Measurements from ENCODE around the gene TBC1D22A. TPM values are rescaled to one million over a fixed set of nuclear protein-coding genes. Genes with fewer than 3 reads are reported as not detected.

TBC1D22A gene
- total RNA-seq, 1 experiment from 2014 or later: 26.0 TPM

GRCh38 chr22:47112994-47113852 lies 350.8 kb downstream of the TBC1D22A start:
- Mint-ChIP-seq H3K9me3 (ENCODE audit: unreplicated experiment) (peaks cover 8% of the 10 kb centered on the region), H3K4me3 (ENCODE audit: unreplicated experiment) (no peak overlapping the region), H3K36me3 (ENCODE audit: insufficient read depth, unreplicated experiment) (peaks cover 7% of the 10 kb centered on the region), H3K4me1 (ENCODE audit: insufficient read depth, unreplicated experiment) (peaks cover 6% of the 10 kb centered on the region), H3K27ac (ENCODE audit: low read depth, unreplicated experiment) (no peak overlapping the region), H3K27me3 (ENCODE audit: insufficient read depth, unreplicated experiment) (no peaks in the 10 kb centered on the region)
- intact Hi-C loops (cut with micrococcal nuclease): no loop called here
- DNase-seq (ENCODE audit: unreplicated experiment): no peak
- CTCF ChIA-PET: no interaction called here
- TF ChIP-seq CTCF (IDR thresholded peaks at IDR 0.05; ENCODE audit: unreplicated experiment): no peak
- POLR2A ChIA-PET: no interaction called here
- BruUV-seq (replicated peaks): no TSS peak

GRCh38 chr22:47113853-47114415 lies 351.5 kb downstream of the TBC1D22A start:
- Mint-ChIP-seq H3K36me3 (ENCODE audit: insufficient read depth, unreplicated experiment) (peaks cover 7% of the 10 kb centered on the region), H3K27ac (ENCODE audit: low read depth, unreplicated experiment) (no peak overlapping the region), H3K4me3 (ENCODE audit: unreplicated experiment) (no peak overlapping the region), H3K9me3 (ENCODE audit: unreplicated experiment) (peaks cover 8% of the 10 kb centered on the region), H3K27me3 (ENCODE audit: insufficient read depth, unreplicated experiment) (no peaks in the 10 kb centered on the region), H3K4me1 (ENCODE audit: insufficient read depth, unreplicated experiment) (peaks cover 6% of the 10 kb centered on the region)
- POLR2A ChIA-PET: no interaction called here
- intact Hi-C loops (cut with micrococcal nuclease): no loop called here
- no peak for TF ChIP-seq CTCF (IDR thresholded peaks at IDR 0.05; ENCODE audit: unreplicated experiment)
- DNase-seq (ENCODE audit: unreplicated experiment): no peak
- CTCF ChIA-PET: interaction anchor here (0.5 kb wide), 1 partner anchor 55 kb away, joined by 4 read pairs; no protein-coding TSS in a partner anchor
- BruUV-seq (replicated peaks): no TSS peak

DNA sequence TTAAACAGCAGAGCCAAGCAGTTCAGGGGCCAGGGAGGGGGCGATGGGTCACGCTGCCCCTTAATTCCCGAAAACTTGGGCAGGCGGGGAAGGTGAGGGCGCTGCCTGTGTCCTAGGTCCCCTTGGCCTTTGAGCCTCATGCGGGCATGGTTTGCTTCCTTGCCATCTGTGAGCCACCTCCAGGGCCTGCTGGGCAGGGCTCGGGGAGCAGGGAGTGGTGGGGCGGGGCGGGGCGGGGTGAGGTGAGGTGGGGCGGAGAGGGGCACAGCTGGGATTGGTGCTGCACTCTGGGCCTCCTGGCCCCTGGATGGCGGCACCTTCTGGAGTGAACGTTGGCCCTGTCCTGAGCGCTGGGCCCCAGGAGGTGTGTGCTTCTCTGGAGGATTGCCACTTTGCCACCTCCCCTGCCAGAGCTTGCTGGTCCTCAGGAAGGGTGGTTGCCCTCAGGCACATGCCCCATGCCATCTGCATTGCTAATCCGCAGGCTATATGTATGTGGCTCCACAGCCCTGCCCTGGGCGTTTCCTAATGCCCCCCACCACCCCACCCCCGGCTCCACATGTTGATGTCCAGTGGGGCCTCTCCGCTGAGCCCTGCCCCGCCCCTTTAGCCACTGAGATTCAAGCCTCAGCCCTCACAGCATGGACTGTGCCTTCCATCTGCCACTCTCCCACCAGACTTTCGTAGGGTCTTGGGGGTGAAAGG lies 352.5 kb downstream of the TBC1D22A start:
- POLR2A ChIA-PET: no interaction called here
- no peak for TF ChIP-seq CTCF (IDR thresholded peaks at IDR 0.05; ENCODE audit: unreplicated experiment)
- no TSS peak for BruUV-seq (replicated peaks)
- H3K27ac Mint-ChIP-seq (ENCODE audit: low read depth, unreplicated experiment): no peak overlapping the region
- CTCF ChIA-PET: no interaction called here
- peaks cover 6% of the 10 kb centered on the region for H3K4me1 Mint-ChIP-seq (ENCODE audit: insufficient read depth, unreplicated experiment)
- DNase-seq (ENCODE audit: unreplicated experiment): no peak
- H3K4me3 Mint-ChIP-seq (ENCODE audit: unreplicated experiment): no peak overlapping the region
- no peaks in the 10 kb centered on the region for H3K27me3 Mint-ChIP-seq (ENCODE audit: insufficient read depth, unreplicated experiment)
- peaks cover 7% of the 10 kb centered on the region for H3K36me3 Mint-ChIP-seq (ENCODE audit: insufficient read depth, unreplicated experiment)
- intact Hi-C loops (cut with micrococcal nuclease): no loop called here
- no peaks in the 10 kb centered on the region for H3K9me3 Mint-ChIP-seq (ENCODE audit: unreplicated experiment)

GRCh38 chr22:47115518-47115890 lies 353.1 kb downstream of the TBC1D22A start:
- CTCF ChIA-PET: interaction anchor here (1.0 kb wide), 1 partner anchor 185 kb away, joined by 4 read pairs; no protein-coding TSS in a partner anchor
- BruUV-seq (replicated peaks): no TSS peak
- intact Hi-C loops (cut with micrococcal nuclease): no loop called here
- Mint-ChIP-seq H3K4me1 (ENCODE audit: insufficient read depth, unreplicated experiment) (peaks cover 6% of the 10 kb centered on the region), H3K27ac (ENCODE audit: low read depth, unreplicated experiment) (no peak overlapping the region), H3K4me3 (ENCODE audit: unreplicated experiment) (no peak overlapping the region), H3K9me3 (ENCODE audit: unreplicated experiment) (no peaks in the 10 kb centered on the region), H3K27me3 (ENCODE audit: insufficient read depth, unreplicated experiment) (no peaks in the 10 kb centered on the region), H3K36me3 (ENCODE audit: insufficient read depth, unreplicated experiment) (peaks cover 7% of the 10 kb centered on the region)
- POLR2A ChIA-PET: no interaction called here
- DNase-seq (ENCODE audit: unreplicated experiment): no peak
- TF ChIP-seq CTCF (IDR thresholded peaks at IDR 0.05; ENCODE audit: unreplicated experiment): no peak
